Smooth muscle cell of the brain vasculature (primary cell): ENCODE results near the gene HSP90AB1.

Experiments
- DNase-seq: peaks from one replicate; pipeline ENCODE4 v3.0.0-alpha.2; 2012; ENCODE audit warnings: low read depth, low spot score

HSP90AB1 gene

DNA sequence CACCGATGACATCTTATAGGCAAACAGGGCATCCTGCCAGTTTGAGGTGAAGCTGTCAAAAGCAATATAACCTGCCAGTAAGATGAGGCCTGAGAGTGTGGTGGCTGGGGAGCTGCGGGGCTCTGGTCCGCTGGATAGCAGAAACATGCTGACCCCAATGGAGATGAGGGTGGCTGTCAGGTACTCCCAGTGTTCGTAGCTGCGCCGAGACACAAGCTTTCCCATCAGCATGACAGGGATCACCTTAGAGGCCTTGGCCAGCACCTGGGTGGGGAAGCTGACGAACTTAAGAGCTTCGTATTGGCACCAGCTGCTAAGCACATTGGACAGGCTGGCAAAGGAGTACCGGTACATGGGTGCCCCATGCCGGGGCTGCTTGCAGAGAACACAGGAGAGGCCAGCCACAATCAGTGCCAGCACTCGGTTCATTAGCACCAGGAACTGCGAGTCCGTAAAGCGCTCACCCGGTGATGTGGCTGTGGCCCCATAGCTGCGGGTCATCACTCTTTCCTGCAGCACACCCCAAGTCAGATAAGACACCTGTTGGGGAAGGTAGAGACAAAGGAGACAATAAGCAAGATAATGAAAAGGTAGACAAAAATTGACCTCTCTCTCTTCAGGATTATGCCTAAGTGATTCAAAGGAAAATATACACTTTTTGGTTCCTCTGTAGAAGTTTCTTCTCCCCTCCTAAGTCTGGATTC, 8.4 kb downstream of the HSP90AB1 start:
- DNase-seq, result no peak

DNA sequence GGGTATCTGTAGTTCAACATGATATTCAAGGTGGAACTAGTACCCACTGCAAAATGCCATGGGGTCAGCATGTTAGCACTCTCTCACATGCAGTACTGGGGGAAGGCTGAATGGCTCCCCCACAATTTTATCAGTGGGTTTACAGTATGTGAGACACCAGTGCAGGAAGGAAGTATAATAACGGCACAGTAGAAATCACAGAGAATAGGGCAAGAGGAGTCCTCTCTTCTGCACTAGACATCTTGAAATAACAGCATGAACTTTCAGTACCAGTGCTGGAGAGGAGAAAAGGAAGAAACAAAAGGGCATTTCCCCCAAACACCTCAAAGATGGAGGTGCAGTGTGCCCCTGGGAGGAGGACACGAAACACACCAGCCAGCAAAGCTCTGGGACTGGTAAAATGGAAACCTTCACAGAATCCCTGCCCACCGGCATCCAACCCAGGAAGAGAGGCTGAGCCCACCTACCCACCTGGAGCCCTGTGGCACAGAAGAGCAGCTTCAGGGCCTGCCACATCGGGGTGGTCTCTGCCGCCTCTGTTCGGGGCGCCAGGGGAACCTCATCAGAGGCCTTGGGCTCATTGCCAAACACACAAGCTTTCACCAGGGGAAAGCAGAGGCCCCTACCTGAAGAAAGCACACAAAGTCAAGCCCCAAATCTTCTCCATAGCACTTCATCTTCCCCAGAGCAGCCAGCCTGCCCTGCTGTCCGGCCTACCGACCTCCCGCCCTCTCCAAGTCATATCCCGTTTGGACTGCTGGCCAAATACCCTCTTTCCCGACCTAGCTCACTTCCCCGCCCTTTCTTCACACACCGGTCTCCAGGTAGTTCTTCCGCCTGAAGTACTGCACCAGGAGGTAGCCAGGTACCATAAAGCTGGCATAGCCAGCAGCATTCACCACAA, 9.2 kb downstream of the HSP90AB1 start:
- DNase-seq, result no peak

DNA sequence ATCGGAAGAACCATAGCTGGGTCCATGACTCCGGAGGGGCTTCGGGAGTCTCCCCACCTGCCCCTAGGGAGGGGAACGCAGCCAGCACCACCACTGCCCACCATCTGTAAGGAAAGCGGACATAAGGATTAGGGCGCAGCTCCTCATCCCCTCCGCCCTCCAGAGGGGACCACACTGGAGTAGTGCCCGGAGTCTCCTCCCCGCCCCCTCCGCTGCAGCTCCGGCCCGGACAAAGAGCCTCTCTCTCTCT, 9.8 kb downstream of the HSP90AB1 start:
- no peak for DNase-seq

DNA sequence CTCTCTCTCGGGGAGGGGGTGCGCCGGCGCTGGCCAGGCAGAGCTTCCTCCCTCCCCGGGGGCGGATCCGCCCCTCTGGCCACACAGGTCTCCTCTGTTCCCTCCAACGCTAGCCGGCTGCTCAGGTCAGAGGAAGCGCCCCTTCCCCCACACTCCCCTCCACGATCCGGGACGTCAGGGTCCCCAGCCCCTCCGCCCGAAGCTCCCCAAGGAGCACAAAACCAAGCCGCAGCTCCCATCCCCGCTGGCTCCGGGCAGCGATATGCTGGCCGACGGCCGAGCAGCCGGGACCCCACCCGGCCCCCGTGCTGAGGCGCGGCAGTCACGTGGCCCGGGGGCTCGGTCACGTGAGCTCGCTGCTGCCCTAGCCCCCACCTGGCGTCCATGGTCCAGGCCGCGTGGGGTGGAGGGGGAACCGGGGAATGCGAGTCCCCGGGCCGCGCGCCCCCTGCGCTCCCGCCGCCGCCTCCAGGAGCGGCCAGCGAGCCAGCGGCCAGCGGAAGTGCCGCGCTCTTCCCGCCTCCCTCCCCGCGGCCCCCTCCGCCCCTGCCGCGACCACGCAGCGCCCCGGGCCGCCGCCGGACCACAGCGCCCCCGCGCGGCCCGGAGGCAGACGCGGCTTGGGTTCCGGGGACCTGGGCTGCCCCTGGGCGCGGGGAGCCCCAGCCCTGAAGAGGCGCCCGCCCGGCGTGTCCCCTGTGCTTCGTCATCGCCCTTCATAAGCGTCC, 10.3 kb downstream of the HSP90AB1 start, which contains the start of gene SLC35B2:
Gene SLC35B2, minus strand, starts transcription at position 504 of the 728 bp plus-strand sequence. Its CDS starts 118 bp downstream, at position 386.
- DNase-seq, result no peak

DNA sequence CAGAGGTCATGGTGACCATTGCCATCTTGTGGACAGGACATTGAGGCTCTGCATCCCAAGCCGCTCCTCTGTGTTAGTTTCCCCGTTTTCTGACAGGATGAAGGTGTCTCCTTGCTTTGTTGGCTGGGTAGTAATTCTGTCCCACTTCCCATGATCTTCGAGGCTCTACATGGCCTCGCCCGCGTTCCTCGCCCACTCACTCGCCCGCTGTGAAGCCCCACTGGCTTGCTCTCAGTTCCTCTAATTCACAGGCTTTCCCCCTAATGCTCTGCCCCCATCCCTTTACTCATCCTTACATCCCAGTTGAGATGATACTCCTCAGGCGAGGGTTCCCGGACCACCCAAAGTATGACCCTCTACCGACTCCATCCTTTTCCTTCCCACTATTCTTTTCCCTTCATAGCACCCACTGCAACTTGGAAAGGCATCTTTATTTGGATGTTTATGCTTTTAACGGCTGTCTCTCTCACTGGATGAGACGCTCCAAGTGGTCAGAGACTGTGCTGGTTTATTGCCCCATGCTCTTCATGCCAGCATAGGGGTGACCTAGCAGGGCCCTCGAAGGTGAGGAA, 10.9 kb downstream of the HSP90AB1 start:
- no peak for DNase-seq

DNA sequence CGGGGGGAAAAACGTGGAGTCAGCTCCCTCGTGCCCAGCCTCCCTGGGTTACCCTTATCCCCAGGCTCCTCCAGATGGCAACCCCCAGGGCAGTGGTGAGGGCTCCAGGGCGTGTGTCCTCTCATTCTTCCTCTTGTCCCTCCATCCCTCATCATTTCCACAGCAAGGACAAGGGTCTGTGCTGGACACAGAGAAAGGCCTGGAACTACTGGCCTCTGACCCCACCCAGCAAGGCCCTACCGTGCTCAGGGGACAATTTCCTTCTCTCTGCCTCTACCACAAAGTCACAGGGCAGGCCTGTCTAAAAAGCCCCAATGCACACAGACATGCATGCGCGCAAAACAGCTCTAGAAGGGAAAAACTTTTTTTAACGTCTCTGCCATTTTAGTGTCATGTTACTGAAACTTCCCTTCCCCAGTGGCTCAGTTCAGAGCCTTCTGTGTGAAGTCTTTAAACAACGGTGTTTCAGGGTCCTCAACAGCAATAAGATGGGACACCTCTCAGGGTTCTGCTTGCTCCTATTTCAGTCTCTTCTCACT, 11.5 kb downstream of the HSP90AB1 start:
- no peak for DNase-seq

DNA sequence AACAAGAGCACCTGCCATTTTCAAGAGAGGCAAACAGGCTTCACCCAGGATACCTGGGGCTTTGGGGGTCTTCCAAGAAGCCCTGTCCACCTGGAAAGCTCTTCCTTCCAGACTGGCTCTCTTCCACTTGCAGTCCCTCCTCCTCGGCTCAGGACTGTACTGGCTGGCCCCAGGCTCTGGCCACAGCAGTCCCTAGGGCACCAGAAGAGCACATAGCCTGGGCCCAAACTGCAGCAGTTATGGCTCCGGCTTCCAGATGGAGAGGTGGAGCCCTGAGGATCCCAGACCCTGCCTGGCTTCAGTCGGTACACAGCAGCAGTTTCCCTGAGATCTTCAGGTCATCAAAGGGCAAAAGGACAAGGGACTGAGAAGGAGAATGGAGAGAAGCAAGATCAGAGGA, 12.0 kb downstream of the HSP90AB1 start:
- DNase-seq, result no peak

DNA sequence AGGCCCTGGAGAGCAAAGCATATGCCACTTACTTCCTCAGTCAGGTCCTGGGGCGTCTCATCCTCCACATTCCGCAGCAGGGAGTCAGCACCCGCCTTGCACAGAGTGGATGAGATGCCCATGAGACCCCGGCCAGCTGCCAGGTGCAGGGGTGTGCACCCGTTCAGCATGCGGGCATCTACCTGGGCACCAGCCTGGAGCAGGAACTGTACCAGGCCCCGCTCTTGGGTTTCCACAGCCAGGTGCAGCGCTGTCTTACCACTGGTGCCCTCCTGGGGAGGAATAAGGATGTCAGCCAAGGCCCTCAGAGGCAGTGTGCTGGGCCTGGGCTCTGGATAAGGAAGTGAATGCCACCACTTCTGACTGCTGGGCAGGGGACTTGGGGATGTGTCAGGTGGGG, 13.1 kb downstream of the HSP90AB1 start:
- DNase-seq, result no peak

DNA sequence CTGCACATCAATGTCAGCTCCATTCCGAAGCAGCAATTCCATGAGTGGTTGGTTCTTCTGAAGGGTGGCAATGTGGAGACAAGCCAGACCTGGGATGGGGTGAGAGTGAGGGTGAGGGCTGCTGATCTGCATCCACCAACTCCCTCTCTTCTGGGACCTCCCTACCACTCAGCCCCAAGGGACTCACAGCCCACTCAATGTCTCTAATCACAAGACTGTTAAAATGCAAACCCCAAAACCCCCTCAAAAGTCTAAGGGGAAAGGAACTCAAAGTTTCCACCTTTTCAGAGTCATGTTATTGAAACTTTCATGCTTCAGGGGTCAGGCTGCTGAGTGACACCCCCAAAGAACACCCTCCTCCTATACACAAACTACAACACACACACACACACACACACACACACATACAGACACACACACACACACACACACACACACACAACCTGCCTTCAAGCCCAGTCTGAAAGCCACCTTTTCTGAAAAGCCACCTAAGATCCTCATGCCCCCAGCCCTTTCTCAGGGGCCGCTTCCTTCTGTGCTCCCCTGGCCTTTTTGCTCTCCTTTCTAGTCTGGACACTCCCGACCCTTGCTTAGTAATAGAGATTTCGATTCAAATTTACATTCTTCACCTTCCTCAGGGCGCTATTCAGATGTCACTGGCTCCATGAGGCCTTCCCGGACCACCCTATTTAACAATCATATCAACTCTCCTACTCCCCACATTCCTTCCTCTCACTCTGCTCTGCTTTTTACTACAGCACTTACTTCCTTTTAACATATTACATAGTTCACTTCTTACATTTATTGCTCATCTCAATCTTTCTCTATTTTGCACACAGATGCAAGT, 13.8 kb downstream of the HSP90AB1 start:
- no peak for DNase-seq

DNA sequence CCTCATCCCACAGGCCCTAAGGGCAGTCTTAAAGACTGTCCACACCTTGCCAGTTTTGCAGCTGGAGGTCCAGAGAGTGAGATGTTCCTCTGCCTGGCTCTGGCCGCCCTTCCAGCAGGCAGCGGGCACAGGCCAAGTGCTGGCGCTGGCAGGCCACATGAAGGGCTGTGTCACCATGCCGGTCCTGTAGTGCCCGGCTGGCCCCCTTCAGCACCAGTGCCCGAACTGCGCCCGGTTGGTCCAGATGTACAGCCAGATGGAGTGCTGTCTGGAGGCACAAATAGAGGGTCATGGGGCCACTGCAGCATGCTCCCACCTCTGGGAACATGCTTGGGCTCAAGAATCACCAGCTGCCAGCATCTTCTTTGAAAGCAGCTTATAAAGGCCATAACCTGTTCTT, 14.7 kb downstream of the HSP90AB1 start:
- no peak for DNase-seq

DNA sequence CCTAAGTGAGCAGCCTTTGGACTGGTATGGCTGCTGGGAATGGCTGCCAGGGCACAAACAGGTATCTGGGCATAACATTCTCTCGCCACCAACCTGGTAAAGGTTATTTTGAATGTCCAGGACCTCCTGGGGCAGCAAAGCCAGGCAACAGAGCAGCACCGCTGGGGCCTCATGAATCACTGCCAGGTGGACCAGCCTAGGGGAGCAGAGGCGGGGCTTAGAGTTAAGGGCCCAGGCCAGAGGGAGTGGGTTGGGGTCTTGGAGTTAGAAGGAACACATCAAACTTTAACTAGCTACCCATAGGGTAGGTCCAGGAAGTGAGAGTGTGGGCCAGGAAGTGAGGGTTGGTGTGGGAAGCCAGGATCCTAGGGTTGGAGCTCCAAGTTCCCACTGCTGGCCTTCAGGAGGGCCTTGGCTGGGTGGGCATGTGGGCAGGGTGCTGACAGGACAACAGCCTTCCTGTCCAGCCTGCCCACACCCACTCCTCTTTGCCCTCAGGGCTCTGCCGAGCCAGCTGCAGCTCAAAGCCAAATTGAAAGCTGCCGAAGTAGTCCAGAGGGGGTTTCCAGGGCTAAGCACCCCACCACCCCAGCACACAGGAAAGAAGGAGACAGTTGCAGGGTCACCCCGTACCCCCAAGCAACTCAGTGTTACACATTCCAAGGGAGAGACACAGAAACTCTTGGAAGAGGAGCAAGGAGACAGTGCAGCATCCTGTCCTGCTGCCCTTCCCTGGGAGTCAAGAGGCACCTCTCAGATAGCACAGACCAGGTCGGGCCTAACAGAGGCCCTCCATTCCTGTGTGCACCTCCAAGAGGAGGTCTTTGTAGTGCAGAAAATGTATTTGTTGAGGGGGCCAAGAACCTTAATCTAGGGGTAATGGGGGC, 15.8 kb downstream of the HSP90AB1 start:
- DNase-seq, result no peak

DNA sequence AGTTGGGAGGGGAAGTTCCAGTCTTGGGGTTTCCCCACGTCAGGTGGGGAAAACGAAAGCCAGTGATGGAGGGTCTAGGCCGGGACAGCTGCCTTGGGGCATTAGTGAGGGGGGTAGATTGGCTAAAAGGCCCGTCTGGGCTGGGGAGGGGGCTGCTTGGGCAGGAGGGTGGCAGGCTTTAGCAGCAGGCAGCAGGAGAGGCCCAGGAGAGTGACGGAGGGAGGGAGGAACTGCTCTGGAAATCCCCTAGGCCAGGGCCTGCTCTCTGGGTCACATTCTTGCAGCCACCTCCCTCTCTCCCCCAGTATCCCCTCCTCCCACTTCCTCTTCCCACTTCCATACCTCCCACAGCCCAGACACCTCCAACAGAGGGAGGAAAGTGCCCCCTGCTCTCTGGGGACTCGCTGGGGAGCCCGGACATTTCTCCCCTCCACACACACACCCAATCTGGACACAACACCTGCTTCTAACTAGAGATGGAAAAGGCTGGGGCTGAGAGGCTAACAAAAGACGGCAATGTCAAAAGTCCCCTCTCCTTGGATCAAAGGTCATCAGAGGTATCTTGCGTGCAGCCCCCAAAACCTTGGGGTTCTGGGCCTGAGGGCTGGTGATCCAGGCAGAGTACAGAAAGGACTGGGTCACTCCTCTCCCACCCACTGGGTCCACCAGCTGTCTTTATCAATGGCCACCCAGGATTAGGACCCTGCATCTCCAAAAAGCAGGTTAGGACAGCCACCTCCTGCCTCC, 16.6 kb downstream of the HSP90AB1 start:
- no peak for DNase-seq

DNA sequence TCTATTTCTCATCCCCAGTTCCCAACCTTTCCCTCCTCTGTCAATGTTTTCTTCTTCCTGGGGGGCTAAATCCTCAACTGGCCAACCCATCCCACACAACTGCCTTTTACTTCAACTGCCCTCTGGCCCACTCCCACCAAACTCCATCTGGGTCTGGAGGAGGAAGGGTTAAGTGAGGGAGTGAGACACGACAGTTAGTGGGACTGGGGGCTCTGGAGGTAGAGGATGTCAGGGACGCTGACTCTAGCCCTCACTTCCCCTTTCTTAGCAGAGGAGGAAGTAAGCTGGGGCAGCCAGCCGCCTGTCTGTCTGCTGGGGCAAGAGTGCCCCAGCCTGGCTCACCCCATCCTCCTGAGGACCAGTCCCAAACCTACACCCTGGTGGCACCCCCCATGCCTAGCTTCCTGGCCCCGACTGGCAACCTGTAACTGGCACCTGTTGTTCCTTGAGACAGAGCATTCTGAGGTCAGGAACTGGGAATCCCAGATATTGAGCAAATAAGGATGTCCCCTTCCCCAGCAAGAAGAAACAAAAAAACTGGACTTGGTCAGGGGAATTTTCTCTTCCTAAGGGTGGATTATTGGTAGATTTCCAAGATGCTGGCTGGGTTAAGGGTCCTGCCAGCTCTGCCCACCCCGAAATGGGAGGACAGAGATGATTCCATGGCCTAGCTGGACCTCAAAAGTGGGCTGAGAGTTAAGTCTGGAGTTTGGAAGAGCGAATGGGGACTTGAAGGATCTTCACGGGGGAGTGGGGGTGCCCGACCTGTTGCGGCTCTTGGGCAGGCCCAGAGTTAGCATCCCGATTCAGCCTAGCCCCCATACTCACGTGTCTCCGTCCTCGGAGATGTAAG, 17.5 kb downstream of the HSP90AB1 start:
- DNase-seq, result no peak

DNA sequence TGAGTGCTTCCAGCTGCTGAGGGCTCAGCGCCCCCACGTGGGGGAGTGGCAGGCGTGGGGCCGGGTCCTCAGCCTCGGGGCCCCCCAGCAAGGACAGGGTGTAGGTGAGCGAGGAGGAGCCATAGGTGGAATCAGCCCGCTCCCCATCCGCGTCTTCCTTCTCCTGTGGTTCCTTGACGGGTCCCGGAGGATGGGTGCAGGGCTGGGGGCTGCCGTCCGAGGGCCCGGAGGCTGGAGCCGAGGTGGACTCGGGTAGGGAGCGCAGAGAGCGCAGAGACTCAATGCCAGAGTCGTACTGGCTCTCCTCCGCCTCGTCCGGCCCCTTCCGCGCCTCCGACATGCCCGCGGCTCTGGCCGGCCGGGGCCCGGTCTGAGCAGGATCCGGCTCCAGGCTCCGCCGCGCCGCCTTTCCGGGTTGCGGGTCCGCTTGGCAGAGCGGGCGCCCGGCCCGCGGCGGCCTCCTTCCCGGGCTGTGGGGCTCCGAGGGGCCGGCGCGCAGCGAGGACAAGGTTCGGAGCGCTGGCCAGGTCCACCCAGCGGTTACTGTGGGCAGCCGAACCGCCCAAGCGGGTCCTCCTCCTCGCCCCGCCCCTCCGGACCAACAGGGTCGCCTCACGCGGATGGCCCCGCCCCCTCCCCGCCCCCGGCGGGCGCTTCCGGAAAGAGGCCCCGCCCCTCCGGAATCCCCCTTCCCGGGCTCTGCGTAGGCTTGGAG, 18.3 kb downstream of the HSP90AB1 start, which contains the start of gene NFKBIE:
Gene NFKBIE, minus strand, starts transcription at position 545 of the 715 bp plus-strand sequence. Its CDS starts 205 bp downstream, at position 340.
- no peak for DNase-seq

DNA sequence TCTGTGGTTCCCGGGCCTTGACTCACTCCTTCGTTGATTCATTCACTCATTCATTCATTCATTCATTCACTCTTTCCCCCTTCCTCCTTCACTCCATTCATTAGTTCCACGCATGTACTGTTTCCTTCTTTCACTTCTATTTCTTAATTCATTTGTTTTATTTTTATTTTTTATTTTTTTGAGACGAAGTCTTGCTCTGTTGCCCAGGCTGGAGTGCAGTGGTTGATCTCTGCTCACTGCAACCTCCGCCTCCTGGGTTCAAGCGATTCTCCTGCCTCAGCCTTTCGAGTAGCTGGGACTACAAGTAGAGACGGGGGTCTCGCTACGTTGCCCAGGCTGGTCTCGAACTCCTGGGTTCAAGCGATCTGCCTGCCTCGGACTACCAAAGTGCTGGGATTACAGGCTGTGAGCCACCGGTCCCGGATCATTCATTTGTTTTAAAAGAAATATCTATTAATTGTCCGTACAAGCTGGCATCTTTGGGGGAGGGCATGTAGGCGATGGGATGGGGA, 18.9 kb downstream of the HSP90AB1 start:
- DNase-seq, result no peak

DNA sequence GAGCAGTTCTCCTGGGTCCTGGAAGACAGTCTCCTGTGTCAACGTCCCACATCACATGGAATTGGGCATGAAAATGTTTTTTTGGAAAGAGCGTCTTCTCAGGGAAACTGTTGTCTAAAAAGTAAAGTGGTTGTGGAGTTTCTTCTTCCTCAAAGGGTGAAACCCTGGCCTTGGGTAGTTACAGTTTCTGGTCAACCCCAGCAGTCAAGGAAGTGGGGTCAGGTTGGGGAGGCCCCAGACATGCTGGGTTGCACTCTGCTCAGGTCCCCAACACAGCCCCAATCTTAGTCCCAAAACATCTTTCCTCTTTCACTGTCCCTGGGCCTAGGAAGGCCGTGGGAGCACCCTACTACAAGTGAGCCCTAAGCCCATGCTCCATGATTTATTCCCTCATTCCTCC, 19.4 kb downstream of the HSP90AB1 start:
- no peak for DNase-seq

DNA sequence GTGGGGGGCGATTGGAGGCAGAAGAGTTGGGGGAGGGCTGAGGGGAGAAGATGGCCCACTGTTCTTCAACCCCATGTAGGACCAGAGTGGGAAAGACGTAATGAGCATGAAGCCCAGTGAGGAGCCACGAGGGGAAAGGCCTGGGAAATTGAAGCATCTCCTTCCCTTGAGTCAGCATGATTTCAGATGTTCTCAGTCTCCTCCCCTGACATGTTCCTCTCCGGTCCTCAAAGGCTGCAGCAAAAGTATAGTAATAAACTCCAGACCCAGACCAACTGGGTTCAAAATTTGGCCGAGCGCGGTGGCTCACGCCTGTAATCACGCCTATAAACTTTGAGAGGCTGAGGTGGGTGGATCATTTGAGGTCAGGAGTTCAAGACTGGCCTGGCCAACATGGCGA, 20.4 kb downstream of the HSP90AB1 start:
- DNase-seq, result no peak
